BJ (cell line): ENCODE results near the gene PDXK. TPM values are rescaled to one million over a fixed set of nuclear protein-coding genes. Genes with fewer than 3 reads are reported as not detected.

Experiments used
- CTCF ChIA-PET: fragments of 350-600 bp; formaldehyde crosslinking; extraction: SDS; loops from one replicate; lab custom pipeline; 2021; ENCODE audit warnings: antibody characterized with exemption, inconsistent platforms; lab: Yijun Ruan, JAX
- POLR2A ChIA-PET: fragments of 300-600 bp; sonication (Branson Sonifier 250); formaldehyde crosslinking; extraction: SDS; loops from one replicate; lab custom pipeline; 2021; ENCODE audit warnings: antibody characterized with exemption; lab: Charles Lee
- DNase-seq: peaks from one replicate; pipeline ENCODE4 v3.0.0-alpha.2; 2011; ENCODE audit warnings: low read depth
- H3K27me3 ChIP-seq: 2 replicates; pipeline ENCODE4 v1.6.0; 2011; ENCODE audit warnings: low read length; ENCODE audit not compliant: control insufficient read depth, insufficient read depth
- H3K36me3 ChIP-seq: 2 replicates; pipeline ENCODE4 v1.5.1; 2011; ENCODE audit warnings: low read length; ENCODE audit not compliant: control insufficient read depth, insufficient read depth
- H3K4me3 ChIP-seq: 2 replicates; pipeline ENCODE4 v1.5.1; 2011; ENCODE audit warnings: low read depth, mild to moderate bottlenecking, control low read depth, low read length
- polyA plus RNA-seq: library from polyadenylated mRNA; depleted of rRNA; stranded (reverse); fragments of >200 nt; gene quantifications from 2 replicates; pipeline ENCODE4 v1.2.3, GENCODE V29; 2011
- TF ChIP-seq, protein P1 (sequence below): IDR thresholded peaks from 2 replicates; pipeline ENCODE4 v1.5.1; 2011; ENCODE audit warnings: low read depth, mild to moderate bottlenecking, control low read depth, inconsistent platforms, low read length, moderate library complexity; ENCODE audit not compliant: insufficient read depth

PDXK gene
- polyA plus RNA-seq, 1 experiment = 192 TPM

DNA sequence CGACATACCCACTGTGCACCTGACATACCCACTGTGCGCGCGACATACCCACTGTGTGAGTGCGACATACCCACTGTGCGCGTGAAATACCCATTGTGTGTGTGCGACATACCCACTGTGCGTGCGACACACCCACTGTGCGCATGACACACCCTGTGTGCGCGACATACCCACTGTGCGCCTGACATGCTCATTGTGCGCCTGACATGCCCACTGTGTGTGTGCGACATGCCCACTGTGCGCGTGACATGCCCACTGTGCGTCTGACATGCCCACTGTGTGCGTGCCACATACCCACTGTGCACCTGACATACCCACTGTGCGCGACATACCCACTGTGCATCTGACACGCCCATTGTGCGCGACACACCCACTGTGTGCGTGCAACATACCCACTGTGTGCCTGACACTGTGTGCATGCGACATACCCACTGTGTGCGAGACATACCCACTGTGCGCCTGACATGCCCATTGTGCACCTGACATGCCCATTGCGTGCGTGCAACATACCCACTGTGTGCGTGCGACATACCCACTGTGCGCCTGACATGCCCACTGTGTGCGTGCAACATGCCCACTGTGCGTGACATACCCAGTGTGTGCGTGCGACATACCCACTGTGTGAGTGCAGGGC lies 68.0 kb downstream of the PDXK start:
- CTCF ChIA-PET = no interaction called here
- H3K27me3 ChIP-seq = no peaks in the 10 kb centered on the region
- H3K36me3 ChIP-seq = peaks cover 1% of the 10 kb centered on the region
- POLR2A ChIA-PET = no interaction called here
- no peak for DNase-seq
- no peak overlapping the region for H3K4me3 ChIP-seq
- TF ChIP-seq, protein P1, sequence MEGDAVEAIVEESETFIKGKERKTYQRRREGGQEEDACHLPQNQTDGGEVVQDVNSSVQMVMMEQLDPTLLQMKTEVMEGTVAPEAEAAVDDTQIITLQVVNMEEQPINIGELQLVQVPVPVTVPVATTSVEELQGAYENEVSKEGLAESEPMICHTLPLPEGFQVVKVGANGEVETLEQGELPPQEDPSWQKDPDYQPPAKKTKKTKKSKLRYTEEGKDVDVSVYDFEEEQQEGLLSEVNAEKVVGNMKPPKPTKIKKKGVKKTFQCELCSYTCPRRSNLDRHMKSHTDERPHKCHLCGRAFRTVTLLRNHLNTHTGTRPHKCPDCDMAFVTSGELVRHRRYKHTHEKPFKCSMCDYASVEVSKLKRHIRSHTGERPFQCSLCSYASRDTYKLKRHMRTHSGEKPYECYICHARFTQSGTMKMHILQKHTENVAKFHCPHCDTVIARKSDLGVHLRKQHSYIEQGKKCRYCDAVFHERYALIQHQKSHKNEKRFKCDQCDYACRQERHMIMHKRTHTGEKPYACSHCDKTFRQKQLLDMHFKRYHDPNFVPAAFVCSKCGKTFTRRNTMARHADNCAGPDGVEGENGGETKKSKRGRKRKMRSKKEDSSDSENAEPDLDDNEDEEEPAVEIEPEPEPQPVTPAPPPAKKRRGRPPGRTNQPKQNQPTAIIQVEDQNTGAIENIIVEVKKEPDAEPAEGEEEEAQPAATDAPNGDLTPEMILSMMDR = no peak

GRCh38 chr21:43789276-43790009 lies 70.5 kb downstream of the PDXK start, which contains the start of gene RRP1:
Gene RRP1, plus strand, starts transcription at chr21:43789577. Its CDS starts 53 bp downstream, at chr21:43789630.
- peak; percentile 29 for DNase-seq
- Histone ChIP-seq H3K27me3 (no peaks in the 10 kb centered on the region), H3K4me3 (peak within 1 kb of the TSS; percentile 80), H3K36me3 (peaks cover 23% of the 10 kb centered on the region)
- TF ChIP-seq, protein P1 = peak; percentile 47
- ChIA-PET POLR2A (no interaction called here), CTCF (interaction anchor here (0.6 to 1.7 kb wide), 16 partner anchors 9 to 216 kb away, joined by 3 to 7 read pairs (median 3); no protein-coding TSS in a partner anchor)

DNA sequence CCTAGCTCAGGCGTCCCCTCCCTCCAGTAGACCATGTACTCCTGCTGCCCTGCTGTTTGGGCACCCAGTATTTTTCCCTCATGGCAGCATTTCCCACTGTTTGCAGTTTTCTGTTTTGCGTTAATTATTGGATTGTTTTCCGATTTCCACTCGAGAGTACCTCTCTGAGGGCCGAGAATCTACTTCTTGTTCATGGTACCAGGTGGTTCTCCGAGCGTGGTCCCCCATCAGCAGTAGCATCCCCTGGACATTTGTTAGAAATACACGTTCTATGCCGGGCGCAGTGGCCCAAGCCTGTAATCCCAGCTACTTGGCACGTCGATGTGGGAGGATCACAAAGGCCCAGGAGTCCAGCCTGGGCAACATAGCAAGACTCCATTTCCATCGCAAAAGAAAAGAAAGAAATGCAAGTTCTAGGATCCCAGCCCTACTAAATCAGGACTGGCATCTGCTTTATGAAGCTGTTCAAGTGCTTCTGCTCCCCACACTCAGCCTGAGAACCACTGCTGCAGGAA lies 71.1 kb downstream of the PDXK start:
- no peak for DNase-seq
- CTCF ChIA-PET = interaction anchor here (0.7 to 1.7 kb wide), 8 partner anchors 10 to 194 kb away, joined by 3 to 7 read pairs (median 3); no protein-coding TSS in a partner anchor

DNA sequence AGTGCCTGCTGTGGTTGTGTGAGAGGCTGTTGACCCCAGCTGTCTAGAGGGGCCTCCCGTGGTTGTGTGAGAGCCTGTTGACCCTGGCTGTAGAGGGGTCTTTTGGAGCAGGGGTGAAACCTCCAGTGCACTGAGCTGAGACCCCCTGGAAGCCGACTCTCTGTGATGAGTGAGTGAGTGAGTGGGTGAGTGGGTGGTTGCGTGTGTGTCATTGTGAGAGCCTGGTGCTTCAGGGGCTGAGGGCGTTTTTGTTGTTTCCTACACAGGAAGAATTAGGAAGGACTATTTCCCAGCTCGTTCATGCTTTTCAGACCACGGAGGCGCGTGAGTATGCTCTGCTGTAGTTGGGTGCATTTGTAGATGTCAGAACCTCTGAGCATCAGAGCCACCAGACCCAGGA lies 73.5 kb downstream of the PDXK start:
- ChIA-PET CTCF (no interaction called here), POLR2A (no interaction called here)
- TF ChIP-seq, protein P1 = no peak
- H3K4me3 ChIP-seq = no peak overlapping the region
- DNase-seq = no peak
- peaks cover 44% of the 10 kb centered on the region for H3K36me3 ChIP-seq
- H3K27me3 ChIP-seq = no peaks in the 10 kb centered on the region

More for the DNA sequence above, 71.1 kb downstream of the PDXK start:
- TF ChIP-seq, protein P1 = no peak
- no peaks in the 10 kb centered on the region for H3K27me3 ChIP-seq
- H3K36me3 ChIP-seq = peaks cover 29% of the 10 kb centered on the region
- peak overlapping the region; percentile 77 for H3K4me3 ChIP-seq
- POLR2A ChIA-PET = no interaction called here

DNA sequence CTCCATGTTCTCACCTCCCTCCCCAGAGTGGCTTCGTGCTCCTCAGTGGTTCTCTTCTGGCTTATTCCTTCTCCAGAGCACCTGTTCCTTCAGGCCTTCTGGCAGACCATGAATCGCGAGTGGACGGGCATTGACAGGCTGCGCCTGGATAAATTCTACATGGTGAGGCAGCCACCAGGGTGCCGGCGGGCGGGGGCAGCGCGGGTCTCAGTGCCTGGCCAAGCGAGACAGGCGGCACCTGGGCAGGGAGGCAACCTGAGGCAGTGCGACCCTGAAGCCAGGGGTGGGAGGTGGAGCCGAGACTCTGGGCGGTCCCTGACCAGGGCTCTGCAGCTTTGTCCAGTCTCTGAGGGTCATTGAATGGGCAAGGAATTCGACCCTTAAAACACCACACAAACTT lies 74.3 kb downstream of the PDXK start:
- no peaks in the 10 kb centered on the region for H3K27me3 ChIP-seq
- ChIA-PET POLR2A (no interaction called here), CTCF (no interaction called here)
- no peak overlapping the region for H3K4me3 ChIP-seq
- peaks cover 52% of the 10 kb centered on the region for H3K36me3 ChIP-seq
- TF ChIP-seq, protein P1 = no peak
- no peak for DNase-seq
